ENCODE results near the gene RIPK4.
A peak's percentile ranks its signal among the peaks of the same experiment; 100 is the strongest.
"Not testable (repeated sequence)": the region's sequence is repeated elsewhere in the genome, so short reads cannot be mapped to it uniquely, and the experiment has no call there.

Gene RIPK4

GRCh38 chr21:41733951-41734689 is 32.7 kb downstream of the RIPK4 start:
- no peak for DNase-seq

- no peak for DNase-seq
Observed at GRCh38 chr21:41731081-41731480, 35.8 kb downstream of the RIPK4 start.

- no peak for DNase-seq
Observed at GRCh38 chr21:41730367-41730765, 36.5 kb downstream of the RIPK4 start.

GRCh38 chr21:41729701-41730366 is 37.0 kb downstream of the RIPK4 start:
- no peak for DNase-seq

GRCh38 chr21:41727784-41728763 is 38.8 kb downstream of the RIPK4 start:
- no peak for DNase-seq

- no peak for DNase-seq
Observed at GRCh38 chr21:41726970-41727783, 39.7 kb downstream of the RIPK4 start.

GRCh38 chr21:41726630-41726969 is 40.3 kb downstream of the RIPK4 start:
- DNase-seq, result no peak

- peak in 1 of 2 donors; percentile 5 for DNase-seq
Observed at GRCh38 chr21:41726058-41726558, 40.7 kb downstream of the RIPK4 start.

GRCh38 chr21:41725421-41726031 is 41.3 kb downstream of the RIPK4 start:
- no peak for DNase-seq

- not testable (repeated sequence) for DNase-seq
Observed at GRCh38 chr21:41723835-41724234, 43.0 kb downstream of the RIPK4 start.

- no peak for DNase-seq
Observed at GRCh38 chr21:41722052-41723018, 44.5 kb downstream of the RIPK4 start.

GRCh38 chr21:41720250-41720649 is 46.6 kb downstream of the RIPK4 start:
- no peak for DNase-seq

GRCh38 chr21:41719691-41720090 is 47.2 kb downstream of the RIPK4 start:
- DNase-seq, result no peak

GRCh38 chr21:41717573-41718330 is 49.1 kb downstream of the RIPK4 start:
- DNase-seq, result no peak

GRCh38 chr21:41716751-41717150 is 50.1 kb downstream of the RIPK4 start:
- DNase-seq, result no peak

- no peak for DNase-seq
Observed at GRCh38 chr21:41715649-41716281, 51.1 kb downstream of the RIPK4 start.

GRCh38 chr21:41714299-41714865 is 52.5 kb downstream of the RIPK4 start:
- not testable (repeated sequence) for DNase-seq

- no peak for DNase-seq
Observed at GRCh38 chr21:41713495-41714281, 53.2 kb downstream of the RIPK4 start.
